HG03045 (cell line): ENCODE results near the gene SRR.
"Not testable (repeated sequence)": the region's sequence is repeated elsewhere in the genome, so short reads cannot be mapped to it uniquely, and the experiment has no call there.

Source experiments
- ATAC-seq: cut with Tn5 transposase; IDR thresholded peaks from one replicate; pipeline ENCODE4 v1.9.1; 2021; ENCODE audit warnings: mild to moderate bottlenecking, moderate library complexity; ENCODE audit not compliant: unreplicated experiment

SRR gene

DNA sequence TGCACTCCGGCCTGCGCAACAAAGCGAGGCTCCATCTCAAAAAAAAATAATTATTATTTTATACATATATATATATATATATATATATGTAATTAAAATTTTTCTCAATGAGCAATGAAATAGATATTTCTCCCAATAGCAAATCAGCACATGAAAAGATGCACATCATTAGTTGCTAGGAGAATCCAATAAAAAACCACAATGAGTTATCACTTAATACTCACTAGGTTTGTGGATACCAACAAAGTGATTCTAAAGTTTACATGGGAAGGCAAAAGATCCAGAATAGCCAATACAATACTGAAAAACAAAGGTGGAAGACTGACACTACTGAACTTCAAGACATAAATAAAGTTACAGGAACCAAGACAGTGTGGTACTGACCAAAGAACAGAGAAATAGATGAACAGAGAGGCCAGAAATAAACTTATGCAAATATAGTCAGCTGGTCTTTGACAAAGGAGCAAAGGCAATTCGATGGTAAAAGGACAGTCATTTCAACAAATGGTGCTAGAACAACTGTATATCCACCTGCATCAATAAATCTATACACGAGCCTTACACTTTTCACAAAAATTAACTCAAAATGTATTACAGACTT, 13.8 kb upstream of the SRR start:
- no peak for ATAC-seq

DNA sequence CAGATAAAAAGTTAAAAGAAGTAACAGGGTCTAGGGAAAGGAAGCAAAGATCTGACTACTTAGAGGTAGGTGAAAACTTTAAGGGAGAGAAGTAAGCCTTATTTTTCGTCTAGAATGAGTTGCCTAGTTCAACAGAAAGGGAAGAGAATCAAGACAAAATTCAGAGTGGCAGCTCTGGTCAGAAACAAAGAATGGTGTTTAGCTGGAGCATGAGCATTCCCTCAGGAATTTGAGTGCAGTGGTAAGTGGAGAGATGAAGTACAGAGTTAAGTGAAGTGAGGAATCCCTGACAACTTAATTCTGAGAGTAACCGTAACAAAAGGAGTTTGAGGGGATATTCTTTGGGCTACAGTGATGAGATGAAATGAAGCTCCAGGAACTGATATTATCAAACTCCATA, 11.7 kb upstream of the SRR start:
- no peak for ATAC-seq

DNA sequence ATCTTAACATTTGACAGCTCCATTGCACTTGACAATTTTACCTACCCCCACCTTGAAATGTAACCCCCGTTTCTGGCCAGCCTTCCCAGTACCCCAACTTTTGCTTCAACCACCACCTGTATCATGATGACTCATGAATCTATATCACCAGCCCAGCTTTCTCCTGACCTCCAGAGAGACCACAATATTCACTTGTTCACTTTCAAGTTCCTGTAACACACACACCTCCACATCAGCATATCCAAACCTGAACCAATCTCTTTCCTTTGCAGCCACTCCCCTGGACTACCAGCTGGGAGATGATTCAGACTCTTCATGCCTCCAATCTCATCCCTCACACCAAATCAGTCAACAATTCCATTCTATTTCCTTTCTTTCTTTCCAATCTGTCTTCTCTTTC, 8.2 kb upstream of the SRR start:
- no peak for ATAC-seq

DNA sequence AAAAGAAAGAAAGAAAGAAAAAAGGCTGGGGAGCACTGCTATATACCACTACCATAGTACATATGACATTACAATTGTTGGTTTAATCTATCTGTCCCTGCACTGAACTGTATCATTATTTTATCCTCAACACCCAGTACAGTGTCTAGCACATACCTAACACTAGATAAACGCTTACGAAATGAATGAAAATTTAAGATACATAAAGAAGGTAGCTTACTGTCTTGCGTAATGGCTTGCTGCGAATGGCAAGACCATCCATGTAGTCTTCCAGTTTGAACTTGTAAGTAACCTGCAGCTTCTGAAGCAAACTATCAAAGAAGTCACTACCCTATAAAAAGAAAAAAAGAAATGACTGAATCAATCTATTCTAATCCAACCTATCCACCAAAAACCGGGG, 6.7 kb upstream of the SRR start:
- no peak for ATAC-seq

DNA sequence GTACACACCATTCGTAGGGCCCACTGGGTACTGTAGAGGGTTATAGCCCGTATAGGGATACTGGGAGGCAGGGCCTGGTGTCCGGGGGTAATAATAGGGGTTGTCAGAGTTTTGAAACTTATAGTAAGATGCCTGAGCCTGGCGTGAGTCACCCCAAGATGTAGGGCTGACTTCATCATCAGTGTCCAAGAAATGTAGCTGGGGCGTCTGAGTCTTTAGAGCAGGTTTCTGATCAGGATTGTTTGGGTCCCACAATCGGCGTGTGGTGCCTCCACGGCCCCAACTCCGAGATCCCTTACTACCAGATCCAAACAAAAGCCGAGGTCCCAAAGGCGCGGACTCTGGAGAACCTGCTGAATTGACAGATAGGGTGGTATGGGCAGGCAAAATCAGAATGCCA, 4.6 kb upstream of the SRR start:
- ATAC-seq = no peak

DNA sequence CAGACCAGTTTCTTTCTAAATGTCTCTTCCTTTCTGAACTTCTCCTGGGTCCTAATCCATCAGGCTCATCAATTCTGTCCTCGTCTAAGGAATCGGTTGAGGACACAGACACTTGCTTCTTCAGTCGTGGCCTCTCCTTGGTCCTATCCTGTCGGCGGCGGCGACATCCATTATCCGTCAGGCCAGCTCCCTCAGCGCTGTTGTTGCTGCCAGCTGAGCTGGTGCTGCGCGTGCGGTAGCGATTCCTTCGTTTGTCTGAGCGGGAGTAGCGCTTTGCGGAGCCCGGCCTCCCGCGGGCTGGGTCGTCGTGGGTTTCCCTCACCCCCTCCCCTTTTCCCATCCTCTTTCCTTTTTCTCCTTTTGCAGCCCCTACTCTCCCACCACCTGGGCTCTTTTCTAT, 4.0 kb upstream of the SRR start:
- ATAC-seq = no peak

DNA sequence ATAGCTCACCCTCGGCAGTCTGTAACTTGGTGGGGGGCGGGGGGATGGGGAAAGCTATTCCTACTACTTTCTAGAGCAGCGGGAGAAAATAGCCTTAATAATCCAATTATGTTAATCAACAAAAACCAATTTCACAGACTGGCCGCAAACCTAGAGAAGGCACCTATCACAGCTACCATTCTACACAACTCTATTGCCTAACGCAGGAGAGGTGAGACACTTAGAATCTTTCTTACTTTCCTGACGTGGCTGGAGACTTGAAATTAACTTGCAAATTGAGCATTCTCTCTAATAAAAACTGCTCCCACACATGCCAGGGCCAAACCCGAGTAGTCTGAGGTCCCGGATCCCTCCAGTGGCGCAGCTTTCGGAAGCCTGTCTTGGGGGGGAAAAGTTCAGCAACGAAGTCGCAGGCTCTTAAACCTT, 959 bp upstream of the SRR start:
- no peak for ATAC-seq

DNA sequence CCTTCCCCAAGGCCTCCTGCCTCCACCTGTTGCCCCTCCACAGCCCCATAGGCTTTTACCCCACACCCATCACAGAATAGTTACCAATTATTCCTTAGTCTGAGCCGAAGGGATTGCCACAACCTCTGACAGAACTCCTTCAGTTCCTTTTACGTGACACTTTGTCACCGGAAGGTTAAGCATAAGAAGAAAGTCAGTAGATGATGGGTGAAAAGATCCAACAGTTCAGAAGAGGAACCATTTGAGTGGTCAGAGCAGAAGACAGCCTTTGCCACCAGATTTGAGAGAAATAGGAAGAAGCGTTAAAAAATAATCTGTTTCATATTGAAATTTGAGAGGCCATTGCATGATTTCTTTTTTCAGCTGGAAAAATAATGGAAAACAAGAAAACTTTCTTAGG, 1.2 kb downstream of the SRR start:
- no peak for ATAC-seq

DNA sequence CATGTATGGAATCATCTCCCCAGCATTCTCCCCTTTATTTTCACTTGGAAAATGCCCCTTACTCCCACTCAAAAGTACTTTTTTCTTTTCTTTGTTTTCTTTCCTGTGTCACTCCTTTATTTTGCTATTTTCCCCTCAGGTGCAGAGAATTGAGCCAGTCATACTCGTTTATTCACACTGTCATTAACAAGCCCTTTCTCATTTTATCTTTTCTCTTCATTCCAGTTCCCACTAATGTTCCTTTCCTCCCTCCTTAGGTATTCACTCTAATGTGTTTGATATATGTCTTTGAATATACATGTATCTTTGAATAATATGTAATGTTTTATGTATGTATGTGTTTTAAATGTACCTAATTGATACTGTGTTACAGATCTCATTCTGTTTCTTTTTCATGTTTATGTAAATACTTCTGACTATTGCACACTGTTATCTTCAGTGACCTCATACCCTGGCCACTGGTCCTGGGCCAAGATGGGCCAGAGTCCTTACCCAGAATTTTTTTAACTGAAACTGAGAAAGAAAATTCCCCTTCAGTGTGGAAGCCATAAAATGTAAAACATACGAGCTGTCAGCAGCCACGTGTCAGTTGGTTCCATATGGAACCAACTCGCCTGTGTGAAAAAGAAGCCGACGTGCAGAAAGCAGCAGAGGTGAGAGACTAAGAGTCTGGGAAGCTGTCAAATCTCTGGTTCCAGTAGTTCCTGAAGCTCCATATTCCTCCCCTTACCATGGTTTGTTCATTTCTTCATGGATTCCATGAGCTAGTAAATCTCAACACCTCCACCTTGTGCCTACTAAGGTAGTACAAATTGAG, 5.8 kb downstream of the SRR start:
- no peak for ATAC-seq

DNA sequence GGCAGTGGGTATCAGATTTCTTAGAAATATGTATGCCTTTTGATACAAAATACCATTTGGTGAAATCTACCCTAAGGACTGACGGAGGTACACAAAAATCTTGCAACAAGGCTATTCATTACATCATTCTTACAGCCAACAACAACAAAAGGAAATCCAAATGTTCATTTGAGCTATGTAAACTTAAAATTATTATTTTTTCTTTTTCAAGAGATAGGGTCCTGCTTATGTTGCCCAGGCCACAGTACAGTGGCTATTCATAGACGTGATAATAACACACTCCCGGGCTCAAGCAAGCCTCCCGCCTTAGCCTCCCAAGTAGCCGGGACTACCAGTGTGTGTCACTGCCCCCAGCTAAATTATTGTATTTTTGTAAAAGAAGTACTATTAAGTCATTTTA, 9.0 kb downstream of the SRR start:
- ATAC-seq = no peak

DNA sequence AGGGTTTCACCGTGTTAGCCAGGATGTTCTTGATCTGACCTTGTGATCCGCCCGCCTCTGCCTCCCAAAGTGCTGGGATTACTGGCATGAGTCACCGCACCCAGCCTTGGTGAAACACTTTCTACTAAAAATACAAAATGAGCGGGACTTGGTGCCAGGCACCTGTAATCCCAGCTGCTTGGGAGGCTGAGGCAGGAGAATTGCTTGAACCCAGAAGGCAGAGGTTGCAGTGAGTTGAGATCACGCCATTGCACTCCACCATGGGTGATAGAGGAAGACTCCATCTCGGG, 13.1 kb downstream of the SRR start:
- ATAC-seq = not testable (repeated sequence)

DNA sequence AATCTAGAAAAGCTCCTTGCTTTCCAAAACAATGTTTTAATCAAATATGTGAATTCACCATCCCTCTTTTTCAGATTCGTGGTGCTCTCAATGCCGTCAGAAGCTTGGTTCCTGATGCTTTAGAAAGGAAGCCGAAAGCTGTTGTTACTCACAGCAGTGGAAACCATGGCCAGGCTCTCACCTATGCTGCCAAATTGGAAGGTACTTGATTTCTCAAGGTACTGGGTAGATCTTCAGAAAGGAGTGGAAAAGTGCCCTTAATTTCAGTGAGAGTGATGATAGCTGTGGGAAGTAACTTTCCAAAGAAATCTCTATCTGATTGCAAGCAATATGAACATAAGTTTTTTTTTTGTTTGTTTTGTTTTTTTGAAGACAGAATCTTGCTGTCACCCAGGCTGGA, 14.0 kb downstream of the SRR start:
- no peak for ATAC-seq

DNA sequence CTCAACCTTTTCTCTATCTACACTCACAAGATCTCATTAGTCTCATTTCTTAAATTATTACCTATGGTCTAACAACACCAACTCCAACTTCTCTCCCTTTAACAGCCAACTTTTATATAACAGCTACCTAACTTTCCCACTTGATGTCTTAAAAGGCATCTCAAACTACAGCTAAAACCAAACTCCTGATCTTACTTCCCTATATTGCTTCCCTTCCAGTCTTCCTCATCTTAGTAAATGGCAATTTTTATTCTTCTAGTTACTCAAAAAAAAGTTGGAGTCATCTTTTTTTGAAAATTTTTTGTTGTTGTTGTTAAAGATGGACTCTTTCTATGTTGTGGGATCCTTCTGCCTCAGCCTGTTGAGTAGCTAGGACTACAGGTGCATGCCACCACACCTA, 15.3 kb downstream of the SRR start:
- no peak for ATAC-seq

DNA sequence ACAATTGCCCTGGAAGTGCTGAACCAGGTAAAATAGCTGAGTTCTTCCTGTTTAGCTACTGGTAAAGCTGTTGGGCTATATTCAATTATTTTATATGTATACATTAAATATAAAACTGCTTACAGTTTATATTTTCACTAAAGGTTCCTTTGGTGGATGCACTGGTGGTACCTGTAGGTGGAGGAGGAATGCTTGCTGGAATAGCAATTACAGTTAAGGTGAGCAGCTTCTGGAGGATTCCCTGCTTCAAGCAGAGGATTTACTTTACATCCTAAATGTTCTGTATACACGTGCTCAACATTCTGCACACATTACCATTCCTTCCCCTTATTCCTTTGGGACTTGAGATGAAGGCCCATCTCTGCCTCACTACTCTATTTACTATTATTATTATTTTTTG, 17.6 kb downstream of the SRR start:
- no peak for ATAC-seq

DNA sequence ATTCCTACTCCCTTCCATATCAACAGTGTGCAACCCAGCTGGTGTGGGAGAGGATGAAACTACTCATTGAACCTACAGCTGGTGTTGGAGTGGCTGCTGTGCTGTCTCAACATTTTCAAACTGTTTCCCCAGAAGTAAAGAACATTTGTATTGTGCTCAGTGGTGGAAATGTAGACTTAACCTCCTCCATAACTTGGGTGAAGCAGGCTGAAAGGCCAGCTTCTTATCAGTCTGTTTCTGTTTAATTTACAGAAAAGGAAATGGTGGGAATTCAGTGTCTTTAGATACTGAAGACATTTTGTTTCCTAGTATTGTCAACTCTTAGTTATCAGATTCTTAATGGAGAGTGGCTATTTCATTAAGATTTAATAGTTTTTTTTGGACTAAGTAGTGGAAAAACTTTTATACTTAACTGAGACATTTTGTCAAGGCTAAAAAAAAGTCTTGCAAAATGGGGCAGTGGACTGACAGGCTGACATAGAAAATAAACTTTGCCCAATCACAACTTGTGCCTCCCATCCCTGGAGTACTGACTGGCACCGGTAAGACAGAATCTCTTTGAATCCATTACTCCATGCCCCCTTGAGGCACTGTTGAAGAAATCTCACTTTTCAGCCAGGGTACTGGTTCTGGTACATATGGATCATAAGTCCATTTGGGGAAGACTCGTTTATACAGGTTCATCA, 20.0 kb downstream of the SRR start:
- ATAC-seq = no peak

DNA sequence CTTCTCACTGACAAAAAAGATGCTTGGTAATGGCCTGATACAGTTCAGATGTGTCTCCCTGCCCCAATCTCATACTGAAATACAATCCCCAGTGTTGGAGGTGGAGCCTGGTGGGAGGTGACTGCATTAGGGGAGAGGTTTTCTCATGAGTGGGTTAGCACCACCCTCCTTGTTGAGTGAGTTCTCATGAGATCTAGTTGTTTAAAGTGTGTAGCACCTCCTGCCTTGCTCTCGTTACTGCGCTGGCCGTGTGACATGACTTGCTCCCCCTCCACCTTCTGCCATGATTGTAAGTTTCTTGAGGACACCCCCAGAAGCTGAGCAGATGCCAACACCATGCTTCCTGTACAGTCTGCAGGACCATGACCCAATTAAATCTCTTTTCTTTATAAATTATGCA, 27.6 kb downstream of the SRR start:
- ATAC-seq = no peak

DNA sequence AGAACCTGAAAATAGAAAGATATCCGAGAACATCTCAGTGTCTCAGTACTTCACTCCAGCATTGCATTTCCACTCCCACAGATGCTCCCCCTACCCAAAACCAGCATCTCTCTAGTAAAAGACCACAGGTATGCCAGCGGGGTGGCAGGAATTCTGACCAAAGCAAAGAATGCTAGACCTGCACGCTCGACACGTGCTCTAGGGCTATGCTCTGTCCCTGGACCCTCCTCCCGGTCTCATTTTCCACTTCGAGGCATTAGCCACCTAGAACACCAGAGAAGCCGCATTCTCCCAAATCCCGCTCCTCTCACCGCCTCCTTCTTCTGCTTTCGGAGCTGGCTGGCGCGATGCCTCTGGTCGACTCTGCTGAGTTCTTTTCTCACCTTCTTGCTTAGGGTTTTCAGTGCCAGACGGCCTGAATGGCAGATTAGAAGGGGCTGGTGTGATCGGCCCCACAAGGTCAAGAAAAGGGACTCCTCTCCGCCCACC, 32.0 kb downstream of the SRR start:
- no peak for ATAC-seq

DNA sequence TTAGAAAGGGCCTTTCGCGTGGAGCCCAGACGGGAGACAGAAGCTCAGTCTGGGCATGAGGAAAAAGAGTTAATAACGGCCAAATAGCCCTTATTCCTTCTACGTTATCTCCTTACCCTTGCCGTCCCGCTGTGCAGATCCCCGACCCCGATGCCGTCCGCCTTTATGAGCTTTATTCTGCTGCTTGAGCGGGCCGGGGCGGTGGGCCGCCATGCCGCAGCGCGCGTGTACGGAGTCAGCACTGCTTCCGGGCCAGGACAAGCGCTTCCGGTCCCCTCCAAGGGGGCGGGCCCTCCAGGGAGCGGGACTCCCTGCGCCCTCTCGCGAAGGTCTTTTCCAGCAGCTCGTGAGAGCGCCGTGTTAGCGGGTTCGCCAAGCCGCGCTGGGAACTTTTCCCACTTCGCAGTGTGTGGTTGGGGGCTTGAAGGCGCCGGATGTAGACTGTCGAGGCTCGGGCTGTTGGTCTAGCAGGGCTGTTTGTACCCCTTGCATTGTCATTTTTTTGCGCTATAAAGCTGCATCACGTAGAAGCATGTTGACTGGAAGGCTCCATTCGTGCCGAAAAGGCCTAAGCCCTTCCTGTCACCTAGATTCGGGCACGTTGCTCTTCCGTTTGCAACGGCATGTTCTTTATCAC, 32.6 kb downstream of the SRR start, which contains the start of gene TSR1:
Gene TSR1, minus strand, starts transcription at position 243 of the 637 bp plus-strand sequence. Its CDS starts 30 bp downstream, at position 213.
- peak; percentile 84 for ATAC-seq

DNA sequence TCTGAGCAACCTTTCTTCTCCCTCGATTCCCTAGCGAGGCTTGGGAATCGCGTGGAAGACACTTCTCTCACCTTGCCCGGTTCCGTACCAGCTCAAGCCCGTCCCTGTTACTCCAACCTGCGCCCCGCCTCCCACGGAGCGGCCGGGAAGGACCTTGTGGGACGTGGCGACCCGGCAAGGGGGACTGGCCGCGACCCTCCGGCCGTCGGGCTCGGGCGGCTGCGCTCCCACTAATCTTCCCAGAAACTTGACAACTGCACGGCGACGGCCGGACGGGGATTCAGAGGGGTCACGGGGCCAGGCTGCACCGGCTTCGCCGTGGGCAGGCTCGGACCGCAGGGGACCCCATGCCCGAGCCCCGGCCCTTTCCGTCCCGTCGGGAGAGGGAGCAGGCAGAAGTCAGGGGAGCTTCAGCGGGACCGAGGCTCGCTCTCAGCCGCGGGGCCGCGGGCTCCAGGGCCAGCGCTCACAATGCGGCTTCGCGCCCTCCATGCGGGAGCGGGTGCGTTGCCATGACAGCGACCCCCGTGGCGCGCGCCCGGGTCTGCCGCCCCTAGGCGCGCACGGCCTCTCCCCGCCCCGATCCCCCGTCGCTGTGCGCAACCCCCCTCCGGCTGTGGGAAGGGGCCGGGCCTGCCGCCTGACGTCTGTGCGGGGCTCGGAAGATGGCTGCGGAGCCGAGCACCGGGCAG, 33.2 kb downstream of the SRR start, which contains the start of gene SGSM2:
Gene SGSM2, plus strand, starts transcription at position 650 of the 692 bp plus-strand sequence. CDS start 188 bp downstream, outside the sequence.
- ATAC-seq = peak; percentile 33

DNA sequence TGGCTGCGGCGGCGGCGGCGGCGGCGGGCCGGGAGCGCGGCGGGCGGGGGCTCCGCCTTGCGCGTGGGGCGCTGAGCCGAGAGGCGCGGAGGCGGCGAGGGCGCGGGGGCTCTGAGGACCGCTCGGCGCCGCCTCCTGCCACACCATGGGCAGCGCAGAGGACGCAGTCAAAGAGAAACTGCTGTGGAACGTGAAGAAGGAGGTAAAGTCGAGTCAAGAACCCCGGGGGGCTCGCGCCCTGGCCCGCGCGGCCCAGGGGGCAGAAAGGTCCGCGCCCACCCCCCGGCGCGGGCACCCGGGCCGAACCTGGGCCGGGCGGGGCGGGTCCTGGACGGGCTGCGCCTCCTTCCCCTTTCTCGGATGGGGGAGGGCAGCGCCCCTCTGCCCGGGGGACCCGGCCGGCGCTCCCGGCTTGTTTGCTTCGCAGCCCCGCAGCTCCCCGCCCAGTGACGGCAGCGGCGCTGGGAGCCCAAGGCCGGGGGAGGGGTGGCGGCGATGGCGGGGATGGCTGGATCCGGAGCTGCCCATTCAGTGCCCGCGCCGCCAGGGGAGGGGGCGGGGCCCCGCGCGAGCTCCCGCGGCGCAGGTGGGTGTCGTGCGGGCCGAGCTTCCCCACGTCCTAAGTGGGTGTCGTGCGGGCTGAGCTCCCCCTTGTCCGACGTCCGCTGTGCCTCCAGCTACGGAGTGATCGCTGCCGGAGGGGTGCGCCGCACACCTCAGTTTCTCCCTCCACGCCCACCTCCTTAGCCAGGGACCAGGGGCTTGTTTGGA, 34.0 kb downstream of the SRR start:
- peak; percentile 13 for ATAC-seq
